Medulla oblongata (tissue), 1 donor: ENCODE data around the gene ACSL1.
A peak's percentile ranks its signal among the peaks of the same experiment; 100 is the strongest.
"Not testable (repeated sequence)": the region's sequence is repeated elsewhere in the genome, so short reads cannot be mapped to it uniquely, and the experiment has no call there.

ENCODE experiments used
- DNase-seq: peaks from one replicate; pipeline ENCODE4 v3.0.0-alpha.2; 2015; ENCODE audit errors: extremely low spot score

Gene ACSL1

DNA sequence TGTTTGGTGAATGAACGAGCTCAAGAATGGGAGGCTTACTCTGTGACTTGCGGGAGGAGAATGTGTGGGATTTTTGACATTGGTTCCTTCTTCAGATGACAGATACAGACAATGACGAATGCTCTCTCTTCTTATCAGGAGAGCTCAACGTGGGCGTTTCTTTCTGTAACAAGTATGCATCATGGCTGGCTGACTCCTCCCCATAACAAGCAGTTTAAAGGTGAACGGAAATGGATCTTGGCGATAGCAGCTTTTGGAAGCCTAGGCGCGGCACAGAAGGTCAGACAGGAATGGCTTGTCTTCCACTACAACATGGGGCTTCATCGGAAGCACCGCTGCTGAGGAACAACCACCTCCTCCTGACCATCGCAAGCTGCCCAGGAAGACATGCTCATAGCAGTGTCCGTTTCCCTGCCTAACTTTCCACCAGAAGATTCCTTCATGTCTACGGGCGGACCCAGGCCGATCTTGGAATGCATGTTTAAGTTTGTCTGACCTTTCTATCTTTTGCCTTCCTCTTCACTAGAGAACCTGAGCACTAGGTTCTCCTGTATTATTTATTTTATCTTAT, 18.3 kb upstream of the ACSL1 start:
- DNase-seq: no peak

DNA sequence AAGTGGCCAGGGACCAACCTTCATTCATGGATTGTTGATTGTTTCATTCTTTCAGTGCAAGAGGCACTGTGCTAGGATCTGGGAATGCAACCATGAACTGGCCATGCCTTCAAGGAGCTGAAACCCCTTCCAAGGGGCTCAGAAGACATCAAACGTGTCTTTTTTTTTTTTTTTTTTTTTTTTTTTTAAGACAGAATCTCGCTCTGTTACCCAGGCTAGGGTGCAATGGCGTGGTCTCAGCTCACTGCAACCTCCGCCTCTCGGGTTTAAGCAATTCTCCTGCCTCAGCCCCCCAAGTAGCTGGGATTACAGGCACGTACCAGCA, 13.3 kb upstream of the ACSL1 start:
- not testable (repeated sequence) for DNase-seq

DNA sequence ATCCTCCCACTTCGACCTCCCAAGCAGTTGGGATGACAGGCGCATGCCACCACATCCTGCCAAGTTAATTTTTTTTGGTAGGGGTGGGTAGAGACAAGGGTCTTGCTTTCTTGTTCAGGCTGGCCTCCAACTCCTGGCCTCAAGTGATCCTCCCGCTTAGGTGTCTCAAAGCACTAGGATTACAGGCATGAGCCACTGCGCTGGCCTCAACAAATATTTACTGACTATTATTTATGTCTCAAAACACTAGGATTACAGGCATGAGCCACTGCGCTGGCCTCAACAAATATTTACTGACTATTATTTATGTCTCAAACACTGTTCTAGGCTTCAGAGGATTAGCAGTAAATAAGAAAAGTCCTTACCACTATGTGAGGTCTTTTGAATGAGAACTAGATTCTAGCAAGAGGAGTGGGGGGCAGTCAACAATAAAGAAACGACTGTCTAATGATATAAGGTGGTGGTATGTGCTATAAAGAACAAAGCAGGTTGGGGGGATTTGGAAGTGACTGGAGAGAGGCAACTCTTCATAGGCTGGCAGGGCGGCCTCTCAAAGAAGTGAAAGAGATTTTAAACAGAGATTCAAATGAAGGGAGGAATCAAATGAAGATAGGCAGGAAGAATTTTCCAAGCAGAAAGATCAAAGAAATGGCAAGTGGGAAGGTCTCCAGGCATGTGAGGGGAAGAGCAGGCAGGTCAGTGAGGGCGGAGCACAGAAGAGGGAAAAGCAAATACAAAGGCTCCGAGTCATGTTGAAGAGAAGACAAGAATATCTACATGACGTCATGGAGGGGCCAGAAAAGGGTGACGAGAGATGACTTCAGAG, 12.7 kb upstream of the ACSL1 start:
- no peak for DNase-seq

DNA sequence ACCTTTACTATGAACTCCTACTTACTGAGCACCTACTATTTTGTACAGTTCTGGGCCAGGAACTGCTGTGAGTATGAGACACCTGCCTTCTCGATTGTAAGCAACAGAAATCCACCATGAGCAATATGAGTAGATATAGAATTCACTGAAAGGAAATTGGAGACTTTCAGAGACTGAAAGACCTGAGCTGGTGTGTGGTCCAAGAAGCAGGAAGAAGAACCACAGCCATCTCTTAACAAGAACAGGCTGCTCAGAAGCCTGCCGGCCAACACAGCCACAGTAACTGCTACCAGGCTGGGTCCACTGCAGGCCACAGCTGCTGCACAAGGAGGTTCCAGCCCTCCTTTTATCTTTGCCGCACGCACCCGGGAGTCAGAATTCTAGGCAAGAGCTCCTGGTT, 10.8 kb upstream of the ACSL1 start:
- no peak for DNase-seq

GRCh38 chr4:184833046-184833838, 7.5 kb upstream of the ACSL1 start:
- DNase-seq: no peak

DNA sequence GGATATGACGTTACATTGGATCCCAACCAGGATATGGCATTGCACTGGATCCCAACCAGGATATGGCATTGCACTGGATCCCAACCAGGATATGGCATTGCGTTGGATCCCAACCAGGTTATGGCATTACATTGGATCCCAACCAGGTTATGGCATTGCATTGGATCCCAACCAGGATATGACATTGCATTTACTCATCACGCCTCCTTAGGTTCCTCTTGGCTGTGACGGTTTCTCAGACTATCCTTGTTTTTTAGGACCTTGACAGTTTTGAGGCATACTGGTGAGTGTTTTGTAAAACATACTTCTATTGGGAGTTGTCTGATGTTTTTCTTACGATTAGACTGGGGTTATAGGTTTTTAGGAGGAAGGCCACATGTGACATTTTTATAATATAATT, 5.4 kb upstream of the ACSL1 start:
- no peak for DNase-seq

- peak; percentile 39 for DNase-seq
Observed at GRCh38 chr4:184826691-184827270, 1.0 kb upstream of the ACSL1 start.

GRCh38 chr4:184825141-184825895, 450 bp downstream of the ACSL1 start:
- DNase-seq: peak; percentile 41

DNA sequence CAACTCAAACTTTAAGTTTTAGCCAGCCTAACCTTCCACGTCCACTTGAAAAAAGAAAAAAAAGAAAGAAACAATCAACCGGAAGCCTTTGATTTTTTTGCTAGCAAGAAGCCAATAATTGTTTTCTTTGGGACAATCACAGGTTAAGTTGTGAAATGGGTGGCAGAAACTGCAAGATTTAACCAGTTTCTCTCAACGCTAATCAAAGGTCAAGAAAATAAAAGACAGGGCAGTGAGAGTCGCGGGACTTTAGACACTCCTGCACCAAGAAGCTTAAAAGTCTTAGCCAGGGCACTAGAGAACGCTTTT, 1.0 kb downstream of the ACSL1 start:
- DNase-seq: no peak

- DNase-seq: peak; percentile 38
Observed at GRCh38 chr4:184824081-184824775, 1.5 kb downstream of the ACSL1 start.

DNA sequence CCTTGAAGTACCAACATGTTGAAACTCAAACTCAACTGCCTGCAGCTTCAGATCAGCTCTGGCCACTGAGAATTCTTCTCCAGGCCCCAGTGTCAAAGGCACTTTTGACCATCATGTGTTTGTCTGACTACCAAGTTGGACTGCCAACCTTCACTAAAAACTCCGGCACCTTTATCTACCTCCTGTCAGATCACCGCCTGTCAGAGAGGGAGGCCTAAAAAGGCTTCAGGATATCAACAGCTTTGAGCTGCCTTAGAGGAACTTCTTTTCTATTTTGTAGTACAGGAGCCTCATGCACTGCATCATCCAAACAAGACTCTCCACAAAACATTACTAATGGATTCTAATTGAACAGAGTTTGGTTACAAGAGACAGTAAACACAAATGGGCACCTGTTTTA, 2.8 kb downstream of the ACSL1 start:
- no peak for DNase-seq

GRCh38 chr4:184822356-184822755, 3.4 kb downstream of the ACSL1 start:
- no peak for DNase-seq

- no peak for DNase-seq
Observed at GRCh38 chr4:184821242-184821641, 4.5 kb downstream of the ACSL1 start.

GRCh38 chr4:184819786-184820185, 6.0 kb downstream of the ACSL1 start:
- peak; percentile 28 for DNase-seq

GRCh38 chr4:184818216-184818564, 7.6 kb downstream of the ACSL1 start:
- DNase-seq: no peak

- DNase-seq: no peak
Observed at GRCh38 chr4:184817494-184818215, 8.1 kb downstream of the ACSL1 start.

DNA sequence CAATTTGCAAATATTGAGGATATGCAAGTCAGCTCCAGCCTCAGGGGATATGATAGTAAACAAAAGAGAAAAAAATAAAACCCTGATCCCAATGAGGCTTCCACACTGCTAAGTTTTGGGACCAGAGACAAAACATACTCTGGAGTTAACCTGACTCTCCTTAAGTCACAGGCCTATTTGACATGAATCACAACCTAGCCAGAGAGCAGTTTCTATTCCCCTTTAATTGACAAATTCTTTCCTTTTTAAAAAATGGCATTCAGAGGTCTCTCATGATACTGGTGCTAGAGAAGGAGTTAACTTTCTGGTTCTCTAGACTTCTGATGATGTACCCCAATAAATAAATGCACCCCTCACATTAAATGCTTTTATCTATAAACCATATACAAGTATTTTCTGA, 8.8 kb downstream of the ACSL1 start:
- no peak for DNase-seq

- DNase-seq: peak; percentile 70
Observed at GRCh38 chr4:184815046-184815877, 10.5 kb downstream of the ACSL1 start.

- DNase-seq: no peak
Observed at GRCh38 chr4:184814686-184815045, 11.1 kb downstream of the ACSL1 start.

DNA sequence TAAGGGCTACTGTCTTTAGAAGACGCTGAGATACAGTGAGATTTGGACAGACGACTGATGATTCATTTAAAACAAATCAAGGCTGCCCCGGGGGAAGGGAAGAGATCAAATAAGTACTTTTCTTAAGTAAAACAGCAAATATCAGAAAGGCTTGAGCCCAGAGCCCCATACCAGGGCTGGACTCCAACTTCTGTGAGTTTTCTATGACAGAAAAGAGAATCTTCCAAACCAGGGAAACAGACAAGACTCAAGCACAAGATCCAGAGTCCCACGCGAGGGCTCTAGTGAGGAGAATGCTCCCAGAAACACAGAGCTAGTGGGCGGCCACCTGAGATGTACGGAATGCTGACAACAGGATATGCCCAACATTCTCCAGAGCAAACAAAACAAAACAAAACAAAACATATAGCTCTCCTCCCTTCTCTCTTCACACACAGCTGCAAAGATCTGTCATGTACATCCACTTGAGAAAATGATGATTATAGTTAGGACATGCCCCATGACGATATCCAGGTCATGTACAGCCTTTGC, 13.1 kb downstream of the ACSL1 start:
- DNase-seq: no peak
